HepG2 (cell line): Measurements from ENCODE around the gene CNTROB. TPM values are rescaled to one million over a fixed set of nuclear protein-coding genes. Genes with fewer than 3 reads are reported as not detected.
A peak's percentile ranks its signal among the peaks of the same experiment; 100 is the strongest.

Source experiments
- ARNT2 ChIP-seq: sonication (generic); formaldehyde crosslinking; IDR thresholded peaks from 2 replicates; pipeline ENCODE4 v1.8.0; 2022; ENCODE audit warnings: mild to moderate bottlenecking, low read depth, missing genetic modification reagents, moderate library complexity
- FOXA1 ChIP-seq, 2 experiments: fragments of 450-650 bp in 1 of 2; sonication (generic) in 1 of 2; formaldehyde crosslinking in 1 of 2; IDR thresholded peaks; 2 replicates each; pipeline versions ENCODE4 v1.4.0 to v1.6.1; 2016 to 2020; ENCODE audit warnings: missing genetic modification reagents in 1 of 2
- FOXO4 ChIP-seq: sonication (generic); formaldehyde crosslinking; conservative IDR thresholded peaks from 2 replicates; pipeline ENCODE4 v1.8.1; 2023; ENCODE audit warnings: missing genetic modification reagents
- JUND ChIP-seq: sonication (generic); formaldehyde crosslinking; IDR thresholded peaks from 2 replicates; pipeline ENCODE4 v1.8.0; 2022; ENCODE audit warnings: mild to moderate bottlenecking, missing genetic modification reagents
- MAFG ChIP-seq: sonication (generic); formaldehyde crosslinking; IDR thresholded peaks from 2 replicates; pipeline ENCODE4 v1.5.1; 2020; ENCODE audit warnings: mild to moderate bottlenecking, missing genetic modification reagents
- MBD4 ChIP-seq: IDR thresholded peaks from 2 replicates; pipeline ENCODE4 v1.6.1; 2012; ENCODE audit warnings: low read length, inconsistent platforms, borderline replicate concordance
- MIER3 ChIP-seq: IDR thresholded peaks from 2 replicates; pipeline ENCODE4 v1.6.1; 2016; ENCODE audit warnings: missing compliant biosample characterization, borderline replicate concordance
- REPIN1 ChIP-seq: sonication (generic); formaldehyde crosslinking; IDR thresholded peaks from 2 replicates; pipeline ENCODE4 v1.8.0; 2022; ENCODE audit warnings: missing genetic modification reagents, low read depth, mild to moderate bottlenecking, borderline replicate concordance
- SSRP1 ChIP-seq: IDR thresholded peaks from 2 replicates; pipeline ENCODE4 v1.6.1; 2016; ENCODE audit warnings: control low read depth
- ZBTB2 ChIP-seq: sonication (generic); formaldehyde crosslinking; IDR thresholded peaks from 2 replicates; pipeline ENCODE4 v1.8.0; 2022; ENCODE audit warnings: low read depth, missing genetic modification reagents
- ZFP90 ChIP-seq: sonication (generic); formaldehyde crosslinking; IDR thresholded peaks from 2 replicates; pipeline ENCODE4 v1.8.0; 2022; ENCODE audit warnings: missing genetic modification reagents, mild to moderate bottlenecking, inconsistent platforms, borderline replicate concordance
- ZNF207 ChIP-seq: fragments of 450-650 bp; IDR thresholded peaks from 2 replicates; pipeline ENCODE4 v1.6.1; 2016; ENCODE audit warnings: antibody characterized with exemption, borderline replicate concordance
- ZNF331 ChIP-seq: sonication (generic); formaldehyde crosslinking; IDR thresholded peaks from 2 replicates; pipeline ENCODE4 v1.4.0; 2020; ENCODE audit warnings: missing genetic modification reagents
- ZNF510 ChIP-seq: sonication (generic); formaldehyde crosslinking; IDR thresholded peaks from 2 replicates; pipeline ENCODE4 v1.4.0; 2020; ENCODE audit warnings: low read depth, mild to moderate bottlenecking, missing genetic modification reagents
- ZNF660 ChIP-seq: sonication (generic); formaldehyde crosslinking; IDR thresholded peaks from 2 replicates; pipeline ENCODE4 v1.5.1; 2020; ENCODE audit warnings: mild to moderate bottlenecking, low read depth, missing genetic modification reagents, borderline replicate concordance
- ZNF720 ChIP-seq: sonication (generic); formaldehyde crosslinking; IDR thresholded peaks from 2 replicates; pipeline ENCODE4 v1.4.0; 2020; ENCODE audit warnings: missing genetic modification reagents
- polyA plus RNA-seq, 8 experiments: library from polyadenylated mRNA; depleted of rRNA in 3 of 8; stranded (reverse) in 7 of 8; unstranded in 1 of 8; fragments of >200 nt; fragmentation: Illumina TruSeq in 4 of 8; extraction: Trizol in 4 of 8; gene quantifications; 2 replicates each; pipeline versions ENCODE4 v1.2.1 to v1.2.3, GENCODE V29; 2011 to 2016; ENCODE audit warnings: low read depth in 4 of 8, missing spikeins in 1 of 8, mixed read lengths in 1 of 8; ENCODE audit not compliant: insufficient read depth in 1 of 8
- total RNA-seq, 5 experiments: library from RNA; depleted of rRNA; stranded (reverse); fragments of >200 nt; fragmentation: Illumina TruSeq; extraction: Trizol; gene quantifications; 2 replicates each; pipeline ENCODE4 v1.2.3, GENCODE V29; 2016; ENCODE audit warnings: low read depth in 1 of 5
- TF ChIP-seq, protein P1 (sequence below): sonication (generic); formaldehyde crosslinking; IDR thresholded peaks from 2 replicates; pipeline ENCODE4 v1.4.0; 2020; ENCODE audit warnings: low read depth, missing genetic modification reagents
- TF ChIP-seq, protein P2 (sequence below): sonication (generic); formaldehyde crosslinking; conservative IDR thresholded peaks from 2 replicates; pipeline ENCODE4 v1.4.0; 2020; ENCODE audit warnings: missing genetic modification reagents
- TF ChIP-seq, protein P3 (sequence below), 2 experiments: fragments of 450-650 bp in 1 of 2; sonication (generic) in 1 of 2; formaldehyde crosslinking; IDR thresholded peaks; 2 replicates each; pipeline versions ENCODE4 v1.5.0 to v1.8.0; 2020 to 2022; ENCODE audit warnings: mild to moderate bottlenecking in 1 of 2, missing genetic modification reagents in 1 of 2

CNTROB gene
- total and polyA plus RNA-seq, 2 of the 13 experiments (the other 11 are each of a cell fraction or from before 2014, with no cell fraction given): 21.2 to 24.1 TPM

DNA sequence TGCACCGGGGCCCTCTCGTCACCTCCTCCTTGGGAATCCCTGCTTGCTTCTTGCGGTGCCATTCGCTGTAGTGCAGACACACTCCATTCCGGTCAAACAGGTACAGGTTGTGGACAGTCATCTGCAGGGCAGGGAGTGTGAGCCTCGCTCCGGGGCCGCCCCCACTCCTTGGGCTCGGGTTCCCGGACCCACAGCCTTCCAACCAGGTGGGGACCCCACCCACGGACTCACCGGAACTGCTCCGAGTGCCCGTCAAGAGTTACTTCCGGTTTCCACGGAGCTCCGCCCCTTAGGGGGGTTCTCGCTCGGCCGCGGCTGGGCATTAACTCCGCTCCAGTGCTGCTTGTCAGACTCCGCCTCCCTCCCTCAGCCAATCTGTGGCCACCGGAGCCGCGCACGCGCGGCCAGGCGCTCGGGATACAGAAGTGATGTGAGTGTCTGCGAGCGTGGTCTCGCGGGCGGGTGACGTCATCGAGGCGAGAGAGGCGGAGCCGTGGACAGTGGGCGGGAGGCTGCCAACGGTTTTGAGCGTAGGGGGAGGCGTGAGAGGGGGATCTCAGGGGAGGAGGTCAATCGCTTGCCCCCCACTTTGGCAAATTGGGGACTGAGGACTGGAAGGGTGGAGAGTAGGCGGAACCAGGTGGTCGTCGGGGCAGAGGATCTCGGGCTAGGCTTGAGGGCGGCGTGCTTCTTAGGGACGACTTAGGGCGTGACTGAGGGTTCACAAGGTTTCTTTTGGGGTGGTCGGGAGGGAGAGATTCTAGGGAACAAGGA, at the start of gene CNTROB, which contains the start of gene TRAPPC1 (continued):
- TF ChIP-seq, protein P1, sequence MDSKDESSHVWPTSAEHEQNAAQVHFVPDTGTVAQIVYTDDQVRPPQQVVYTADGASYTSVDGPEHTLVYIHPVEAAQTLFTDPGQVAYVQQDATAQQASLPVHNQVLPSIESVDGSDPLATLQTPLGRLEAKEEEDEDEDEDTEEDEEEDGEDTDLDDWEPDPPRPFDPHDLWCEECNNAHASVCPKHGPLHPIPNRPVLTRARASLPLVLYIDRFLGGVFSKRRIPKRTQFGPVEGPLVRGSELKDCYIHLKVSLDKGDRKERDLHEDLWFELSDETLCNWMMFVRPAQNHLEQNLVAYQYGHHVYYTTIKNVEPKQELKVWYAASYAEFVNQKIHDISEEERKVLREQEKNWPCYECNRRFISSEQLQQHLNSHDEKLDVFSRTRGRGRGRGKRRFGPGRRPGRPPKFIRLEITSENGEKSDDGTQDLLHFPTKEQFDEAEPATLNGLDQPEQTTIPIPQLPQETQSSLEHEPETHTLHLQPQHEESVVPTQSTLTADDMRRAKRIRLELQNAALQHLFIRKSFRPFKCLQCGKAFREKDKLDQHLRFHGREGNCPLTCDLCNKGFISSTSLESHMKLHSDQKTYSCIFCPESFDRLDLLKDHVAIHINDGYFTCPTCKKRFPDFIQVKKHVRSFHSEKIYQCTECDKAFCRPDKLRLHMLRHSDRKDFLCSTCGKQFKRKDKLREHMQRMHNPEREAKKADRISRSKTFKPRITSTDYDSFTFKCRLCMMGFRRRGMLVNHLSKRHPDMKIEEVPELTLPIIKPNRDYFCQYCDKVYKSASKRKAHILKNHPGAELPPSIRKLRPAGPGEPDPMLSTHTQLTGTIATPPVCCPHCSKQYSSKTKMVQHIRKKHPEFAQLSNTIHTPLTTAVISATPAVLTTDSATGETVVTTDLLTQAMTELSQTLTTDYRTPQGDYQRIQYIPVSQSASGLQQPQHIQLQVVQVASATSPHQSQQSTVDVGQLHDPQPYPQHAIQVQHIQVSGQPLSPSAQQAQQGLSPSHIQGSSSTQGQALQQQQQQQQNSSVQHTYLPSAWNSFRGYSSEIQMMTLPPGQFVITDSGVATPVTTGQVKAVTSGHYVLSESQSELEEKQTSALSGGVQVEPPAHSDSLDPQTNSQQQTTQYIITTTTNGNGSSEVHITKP (CRISPR knock-in tag): no peak; the same call in 1 of the 2 replicates
- TF ChIP-seq, protein P2, sequence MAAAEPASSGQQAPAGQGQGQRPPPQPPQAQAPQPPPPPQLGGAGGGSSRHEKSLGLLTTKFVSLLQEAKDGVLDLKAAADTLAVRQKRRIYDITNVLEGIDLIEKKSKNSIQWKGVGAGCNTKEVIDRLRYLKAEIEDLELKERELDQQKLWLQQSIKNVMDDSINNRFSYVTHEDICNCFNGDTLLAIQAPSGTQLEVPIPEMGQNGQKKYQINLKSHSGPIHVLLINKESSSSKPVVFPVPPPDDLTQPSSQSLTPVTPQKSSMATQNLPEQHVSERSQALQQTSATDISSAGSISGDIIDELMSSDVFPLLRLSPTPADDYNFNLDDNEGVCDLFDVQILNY (CRISPR knock-in tag): 0 out of 2 replicates have a peak, but pooled peaks have one; percentile 20
- no peak for TF ChIP-seq ZNF510 (CRISPR knock-in tag)
- no peak for TF ChIP-seq SSRP1
- TF ChIP-seq JUND (CRISPR knock-in tag): peak; percentile 37; the same call in 1 of the 2 replicates
- TF ChIP-seq ARNT2: no peak
- no peak for TF ChIP-seq ZNF660 (CRISPR knock-in tag)
- TF ChIP-seq ZNF207: 0 out of 2 replicates have a peak, but pooled peaks have one; percentile 69
- no peak for TF ChIP-seq REPIN1 (CRISPR knock-in tag)
- TF ChIP-seq ZNF720 (CRISPR knock-in tag): no peak
- no peak for TF ChIP-seq MBD4
- TF ChIP-seq FOXO4: no peak
- 0 out of 2 replicates have a peak, but pooled peaks have one; percentile 52 for TF ChIP-seq MIER3 (CRISPR knock-in tag)
- TF ChIP-seq MAFG (CRISPR knock-in tag): no peak
- TF ChIP-seq, protein P3, sequence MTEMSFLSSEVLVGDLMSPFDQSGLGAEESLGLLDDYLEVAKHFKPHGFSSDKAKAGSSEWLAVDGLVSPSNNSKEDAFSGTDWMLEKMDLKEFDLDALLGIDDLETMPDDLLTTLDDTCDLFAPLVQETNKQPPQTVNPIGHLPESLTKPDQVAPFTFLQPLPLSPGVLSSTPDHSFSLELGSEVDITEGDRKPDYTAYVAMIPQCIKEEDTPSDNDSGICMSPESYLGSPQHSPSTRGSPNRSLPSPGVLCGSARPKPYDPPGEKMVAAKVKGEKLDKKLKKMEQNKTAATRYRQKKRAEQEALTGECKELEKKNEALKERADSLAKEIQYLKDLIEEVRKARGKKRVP (CRISPR knock-in tag; IDR thresholded peaks at IDR 0.05): no peak
- TF ChIP-seq FOXA1 (IDR thresholded peaks at IDR 0.05): no peak
- TF ChIP-seq FOXA1 (CRISPR knock-in tag; IDR thresholded peaks at IDR 0.05): no peak
- no peak for TF ChIP-seq ZNF331 (CRISPR knock-in tag)
- TF ChIP-seq ZBTB2: no peak
- peak; percentile 52; the same call in 1 of the 2 replicates for TF ChIP-seq ZFP90 (CRISPR knock-in tag)
